SU-DHL-6 (cell line): ENCODE results near the gene AP3D1.

Source experiments
- CTCF ChIP-seq: fragments of 200-600 bp; sonication (generic); IDR thresholded peaks from one replicate; pipeline ENCODE4 v1.5.1; 2017; ENCODE audit warnings: antibody characterized with exemption, mild to moderate bottlenecking, low read length, moderate library complexity; ENCODE audit not compliant: insufficient read depth, poor library complexity, severe bottlenecking
- EZH2phosphoT487 ChIP-seq: fragments of 200-600 bp; sonication (generic), shearing (Covaris generic); conservative IDR thresholded peaks from 2 replicates; pipeline ENCODE4 v1.6.1; 2018; ENCODE audit warnings: mild to moderate bottlenecking, antibody characterized with exemption, low read length, moderate library complexity, mixed read lengths

GRCh38 chr19:2054763-2055162 is 96.6 kb downstream of the AP3D1 start:
- no peak for TF ChIP-seq CTCF
- TF ChIP-seq EZH2phosphoT487: no peak
